ENCODE data around the gene HOXB5. TPM values are rescaled to one million over a fixed set of nuclear protein-coding genes. Genes with fewer than 3 reads are reported as not detected.

Gene HOXB5
- total and polyA plus RNA-seq, 2 of the 4 experiments (the other 2 are of a cell fraction): 0.54 to 18.0 TPM

DNA sequence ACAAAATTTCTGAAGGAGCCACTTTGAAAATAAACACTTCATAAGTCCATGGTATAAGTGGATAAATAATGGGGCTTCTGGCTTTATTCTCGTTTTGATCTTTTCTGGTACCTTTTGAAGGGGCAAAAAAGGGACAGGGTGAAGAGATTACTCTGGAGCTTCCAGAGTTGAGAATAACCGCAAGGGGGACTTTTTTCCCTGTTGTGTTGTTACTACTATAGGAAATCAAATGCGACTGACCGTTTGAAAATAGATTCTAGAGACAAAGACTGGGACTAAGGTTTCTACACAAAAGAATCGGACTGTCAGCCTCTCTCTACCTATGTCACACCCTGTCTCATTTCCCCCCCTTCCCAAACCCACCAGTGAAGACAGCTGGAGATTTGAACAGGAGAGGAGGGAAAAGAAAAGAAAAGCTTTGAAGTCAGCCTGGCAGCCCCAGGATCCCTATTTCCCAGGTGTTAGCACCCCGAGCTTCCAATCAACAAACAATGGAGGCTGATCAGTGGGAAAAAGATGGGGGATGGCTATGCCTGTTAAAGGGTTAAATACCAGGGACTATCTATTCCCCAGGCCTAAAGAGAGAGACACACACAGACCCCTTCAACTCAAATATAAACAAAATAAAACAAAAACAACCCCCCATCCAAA lies 23.8 kb downstream of the HOXB5 start:
- Histone ChIP-seq H2BK20ac (ENCODE audit: low read depth, low read length) (peak overlapping the region; percentile 84), H3K4me3 (ENCODE audit: insufficient read depth, low read depth, low read length) (peak overlapping the region; percentile 45), H3K14ac (replicated peaks; ENCODE audit: low read depth, low read length) (peak overlapping the region; percentile 98), H3K4me1 (ENCODE audit: control insufficient read depth, insufficient read depth, low read length) (peaks cover 51% of the 10 kb centered on the region), H3K23ac (ENCODE audit: low read depth, low read length) (peak overlapping the region; percentile 100), H3K79me1 (ENCODE audit: low read depth in 1 of 2, low read length in 2 of 2) (peaks cover 0 to 13% of the 10 kb centered on the region in 2 experiments; a peak in 1 of 4 replicates), H4K91ac (ENCODE audit: insufficient read depth, low read depth, low read length) (peak overlapping the region; percentile 95), H2AK5ac (ENCODE audit: low read depth, low read length) (peak overlapping the region; percentile 78), H3K27me3 (ENCODE audit: control insufficient read depth, insufficient read depth, low read length) (no peaks in the 10 kb centered on the region), H3K4ac (ENCODE audit: low read depth, low read length) (peak overlapping the region; percentile 97), H2BK5ac (ENCODE audit: low read depth, low read length, poor library complexity, severe bottlenecking) (peak overlapping the region; percentile 99), H3K56ac (ENCODE audit: extremely low read depth, insufficient read depth, low read length) (peak overlapping the region; percentile 96), H3K9me1 (ENCODE audit: insufficient read depth, low read length) (peaks cover 20% of the 10 kb centered on the region), H4K5ac (ENCODE audit: low read depth, low read length) (peak overlapping the region; percentile 79), H3K18ac (ENCODE audit: low read depth, low read length) (peak overlapping the region; percentile 73), H3K9ac (ENCODE audit: low read depth, low read length) (peak overlapping the region; percentile 96), H2AK9ac (replicated peaks; ENCODE audit: low read depth, low read length, poor library complexity) (peak overlapping the region; percentile 94), H3K27ac (ENCODE audit: insufficient read depth, low read length) (peak overlapping the region; percentile 99), H2BK120ac (ENCODE audit: low read depth, low read length) (peak overlapping the region; percentile 78), H2AFZ (replicated peaks; ENCODE audit: low read length, poor library complexity) (peak overlapping the region; percentile 5), H4K8ac (ENCODE audit: low read depth in 2 of 2, low read length in 2 of 2) (peak overlapping the region; percentile 77 to 97), H2BK15ac (ENCODE audit: low read depth, low read length) (peak overlapping the region; percentile 74; the same call in 2 of the 3 replicates), H4K20me1 (ENCODE audit: insufficient read depth, low read length) (peaks cover 17% of the 10 kb centered on the region), H3K9me3 (ENCODE audit: control insufficient read depth, insufficient read depth, low read length) (no peaks in the 10 kb centered on the region), H3K4me2 (ENCODE audit: low read depth, low read length) (peak overlapping the region; percentile 83), H3K36me3 (ENCODE audit: control insufficient read depth, insufficient read depth, low read length) (peaks cover 53% of the 10 kb centered on the region)
- 0% methylated on average over 1 of the region's 6 CpGs; no CpG with 5 or more reads in 1 of the 2 experiments for WGBS, 2 experiments (ENCODE audit: extremely low coverage in 2 of 2, insufficient read length in 1 of 2)
- intact Hi-C loops (cut with micrococcal nuclease) (loop anchor here (2.0 kb wide), 1 partner anchor 23 kb away; the partner anchor contains the start of gene HOXB5), in situ Hi-C loops (cut with MboI; ENCODE audit: low sequenced_read_pairs) (no loop called here), dilution Hi-C loops (cut with HindIII; ENCODE audit: low sequenced_read_pairs, unreplicated experiment) (no loop called here)
- DNase-seq (peak; percentile 55), ATAC-seq (ENCODE audit: low read depth) (no peak)
- 0 out of 2 replicates have a peak, but pooled peaks have one; percentile 24 for TF ChIP-seq RAD21 (IDR thresholded peaks at IDR 0.05; ENCODE audit: low read length)
- no peak for TF ChIP-seq FOS (IDR thresholded peaks at IDR 0.05; ENCODE audit: low read depth, low read length)
- TF ChIP-seq BHLHE40 (IDR thresholded peaks at IDR 0.05; ENCODE audit: low read depth, low read length): no peak
- TF ChIP-seq CTCF (conservative IDR thresholded peaks at IDR 0.05; ENCODE audit: low read depth, low read length): peak; percentile 24; the same call in 1 of the 2 replicates
- CTCF ChIA-PET: interaction anchor here (0.6 to 0.7 kb wide), 2 partner anchors 28 to 83 kb away, joined by 3 read pairs; no protein-coding TSS in a partner anchor
- POLR2A ChIA-PET (ENCODE audit: unreplicated experiment): interaction anchor here (0.5 to 1.3 kb wide), 5 partner anchors 13 to 23 kb away, joined by 3 to 6 read pairs (median 4); no protein-coding TSS in a partner anchor
- no TSS peak for BruUV-seq (replicated peaks)
